GM19351 (cell line): ENCODE data around the gene DRAM1.

ENCODE experiments used
- ATAC-seq: cut with Tn5 transposase; IDR thresholded peaks from one replicate; pipeline ENCODE4 v1.9.1; 2021; ENCODE audit warnings: mild to moderate bottlenecking, moderate library complexity; ENCODE audit not compliant: unreplicated experiment

DRAM1 gene, protein sequence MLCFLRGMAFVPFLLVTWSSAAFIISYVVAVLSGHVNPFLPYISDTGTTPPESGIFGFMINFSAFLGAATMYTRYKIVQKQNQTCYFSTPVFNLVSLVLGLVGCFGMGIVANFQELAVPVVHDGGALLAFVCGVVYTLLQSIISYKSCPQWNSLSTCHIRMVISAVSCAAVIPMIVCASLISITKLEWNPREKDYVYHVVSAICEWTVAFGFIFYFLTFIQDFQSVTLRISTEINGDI

DNA sequence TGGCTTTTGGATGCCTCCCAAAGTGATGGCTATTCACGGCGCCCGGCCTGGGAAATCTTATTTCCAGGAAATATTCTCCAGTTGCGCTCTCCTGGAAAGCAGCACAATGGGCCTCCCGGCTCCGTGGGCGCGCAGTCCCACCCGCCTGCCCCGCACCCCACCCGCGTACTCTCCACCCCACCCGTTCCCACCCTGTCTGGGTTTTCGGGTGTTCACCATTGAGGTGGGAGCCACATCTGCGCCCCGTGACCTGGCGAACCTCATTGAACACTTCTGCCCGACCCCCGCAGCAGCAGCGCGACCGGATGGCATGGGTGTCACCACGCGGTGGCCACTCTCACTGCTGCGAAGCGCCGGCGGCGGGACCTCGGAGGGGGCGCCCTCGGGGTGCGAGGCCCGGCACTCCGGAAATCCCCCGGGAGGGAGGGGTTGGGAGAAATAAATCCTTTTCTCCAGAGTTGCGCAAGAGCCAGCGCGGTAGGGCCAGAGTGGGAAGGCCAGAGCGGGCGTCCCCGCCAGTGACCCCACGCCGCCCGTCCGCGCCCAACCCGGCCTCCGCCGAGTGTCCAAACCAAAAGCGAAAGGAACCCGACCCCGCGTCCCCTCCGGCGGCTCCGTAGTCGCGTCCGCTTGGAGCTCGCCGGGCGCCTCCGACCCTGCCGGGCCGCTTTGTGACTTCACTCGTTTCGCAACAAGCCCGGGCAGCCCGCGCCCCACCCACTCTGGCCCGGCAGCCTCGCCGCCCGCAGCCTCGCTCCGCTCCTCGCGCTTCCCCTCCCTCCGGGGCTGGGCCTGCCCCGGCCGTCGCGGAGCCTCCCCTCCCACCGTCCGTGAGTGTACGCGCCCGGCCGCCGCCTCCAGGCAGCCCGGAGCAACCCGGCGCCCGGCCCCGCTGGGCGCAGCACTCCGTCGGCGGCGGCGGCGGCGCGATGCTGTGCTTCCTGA, at the start of gene DRAM1:
Gene DRAM1, plus strand, starts transcription at position 720 of the 945 bp plus-strand sequence. Its CDS starts 210 bp downstream, at position 930.
- ATAC-seq: peak; percentile 85

DNA sequence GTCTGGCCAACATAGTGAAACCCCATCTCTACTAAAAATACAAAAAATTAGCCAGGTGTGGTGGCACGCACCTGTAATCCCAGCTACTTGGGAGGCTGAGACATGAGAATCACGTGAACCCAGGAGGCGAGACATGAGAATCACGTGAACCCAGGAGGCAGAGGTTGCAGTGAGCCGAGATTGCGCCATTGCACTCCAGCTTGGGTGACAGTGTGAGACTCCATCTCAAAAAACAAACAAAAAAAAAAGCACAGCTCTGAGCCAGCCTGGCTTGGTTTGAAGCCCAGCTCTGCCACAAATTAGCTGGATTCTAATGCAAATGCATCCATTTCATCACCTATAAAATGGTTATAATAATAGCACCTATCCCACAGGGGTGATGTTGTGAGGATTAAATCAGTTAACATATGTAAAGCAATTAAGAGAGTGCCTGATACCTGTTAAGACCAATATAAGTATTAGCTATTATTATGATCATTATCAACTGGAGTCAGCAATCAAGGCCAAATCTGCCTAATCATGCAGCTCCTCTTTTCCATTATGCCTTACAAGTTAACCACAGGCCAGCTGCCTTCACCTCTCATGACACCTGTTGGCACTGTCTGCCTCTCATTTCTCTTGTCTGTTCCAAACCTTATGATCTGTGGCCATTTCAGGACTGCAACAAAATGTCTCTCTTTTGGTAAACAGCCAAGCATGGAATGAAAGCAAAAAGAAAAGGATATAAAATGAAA, 48.8 kb upstream of the DRAM1 start:
- no peak for ATAC-seq

DNA sequence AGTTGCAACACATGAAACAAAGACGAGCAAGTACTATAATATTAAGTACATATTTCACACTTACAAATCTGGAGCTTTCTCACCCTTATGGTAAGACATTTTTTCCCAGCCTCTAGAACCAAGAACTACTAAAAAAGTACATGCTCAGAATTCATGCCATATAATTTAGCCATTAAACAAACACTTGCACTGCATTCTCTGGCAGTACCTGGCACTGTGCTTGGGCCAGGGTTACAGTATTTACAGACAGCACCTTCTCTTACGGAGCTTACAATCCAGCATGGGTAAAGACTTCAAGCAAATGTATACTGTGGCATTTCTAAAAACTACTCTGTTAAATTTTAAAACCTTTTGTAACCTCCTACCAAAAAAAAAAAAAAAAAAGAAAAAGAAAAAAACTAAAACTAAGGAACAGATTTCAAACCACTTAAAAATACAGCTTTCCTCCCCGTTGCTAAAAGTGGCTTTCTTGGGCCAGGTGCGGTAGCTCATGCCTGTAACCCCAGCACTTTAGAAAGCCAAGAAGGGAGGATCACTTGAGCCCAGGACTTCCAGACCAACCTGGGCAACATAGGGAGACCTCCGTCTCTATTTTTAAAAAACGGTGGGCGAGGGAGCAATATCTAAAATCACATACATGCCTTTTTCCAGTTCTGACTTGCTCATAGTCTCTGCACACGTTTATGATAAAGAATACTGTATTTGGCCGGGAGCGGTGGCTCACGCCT, 47.6 kb upstream of the DRAM1 start:
- ATAC-seq: no peak

DNA sequence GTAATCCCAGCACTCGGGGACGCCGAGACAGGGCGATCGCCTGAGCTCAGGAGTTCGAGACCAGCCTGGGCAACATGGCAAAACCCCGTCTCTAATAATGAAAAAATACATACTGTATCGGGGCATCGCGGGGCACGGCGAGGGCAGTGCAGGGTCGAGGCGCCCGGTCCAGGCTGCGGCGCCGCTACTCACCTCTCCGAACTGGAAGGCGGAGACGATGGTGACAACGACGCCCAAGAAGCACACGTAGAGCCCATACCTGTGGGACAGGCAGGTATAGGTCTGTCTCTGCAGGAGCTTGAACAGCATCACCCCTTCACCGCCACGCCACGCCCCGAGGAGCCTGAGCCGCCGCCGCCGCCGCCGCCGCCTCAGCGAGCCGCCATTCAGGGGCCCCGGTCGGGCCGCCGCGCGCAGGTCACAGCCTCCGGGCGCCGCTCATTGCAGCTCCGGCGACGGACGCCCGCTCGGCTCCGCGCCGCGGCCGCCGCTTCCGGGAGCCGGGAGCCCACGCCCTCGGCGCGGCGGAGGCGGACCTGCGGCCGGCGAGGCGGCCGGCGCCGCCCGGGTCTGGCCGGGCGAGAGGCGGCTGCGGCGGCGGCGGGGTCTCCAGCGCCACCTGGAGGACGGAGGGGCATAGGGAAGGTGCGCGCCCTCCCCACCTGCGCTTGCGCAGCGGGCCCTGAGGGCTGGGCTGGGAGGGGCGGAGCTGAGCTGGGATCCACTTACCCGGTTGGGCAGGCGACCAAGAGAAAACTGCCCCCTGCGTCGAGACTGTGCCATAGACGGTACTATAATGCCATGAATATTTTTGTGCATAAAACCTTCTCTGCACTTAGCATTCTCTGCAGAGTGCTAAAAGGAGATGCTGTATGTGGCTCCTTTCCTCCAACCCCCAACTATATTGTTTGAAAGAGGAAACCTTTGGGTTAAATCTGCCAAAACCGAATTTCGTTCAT, 46.7 kb upstream of the DRAM1 start, which contains the start of gene GNPTAB:
Gene GNPTAB, minus strand, starts transcription at position 593 of the 959 bp plus-strand sequence. Its CDS starts 284 bp downstream, at position 309.
- ATAC-seq: peak; percentile 89

DNA sequence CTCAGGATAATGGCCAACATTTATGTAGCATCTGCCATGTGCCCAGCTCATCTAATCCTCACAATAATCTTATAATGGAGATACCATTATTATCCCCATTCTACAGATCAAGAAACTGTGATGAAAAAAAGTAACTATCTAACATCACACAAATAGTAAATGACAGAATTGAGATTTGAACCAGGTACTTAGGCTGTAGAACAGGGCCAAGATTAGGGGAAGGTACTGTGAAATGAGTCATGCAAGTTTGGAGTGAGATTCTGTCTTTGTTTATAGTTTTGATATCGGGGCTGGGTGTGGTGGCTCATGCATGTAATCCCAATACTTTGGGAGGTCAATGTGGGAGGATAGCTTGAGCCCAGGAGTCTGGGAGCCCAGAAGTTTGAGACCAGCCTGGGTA, 45.4 kb upstream of the DRAM1 start:
- ATAC-seq: no peak

DNA sequence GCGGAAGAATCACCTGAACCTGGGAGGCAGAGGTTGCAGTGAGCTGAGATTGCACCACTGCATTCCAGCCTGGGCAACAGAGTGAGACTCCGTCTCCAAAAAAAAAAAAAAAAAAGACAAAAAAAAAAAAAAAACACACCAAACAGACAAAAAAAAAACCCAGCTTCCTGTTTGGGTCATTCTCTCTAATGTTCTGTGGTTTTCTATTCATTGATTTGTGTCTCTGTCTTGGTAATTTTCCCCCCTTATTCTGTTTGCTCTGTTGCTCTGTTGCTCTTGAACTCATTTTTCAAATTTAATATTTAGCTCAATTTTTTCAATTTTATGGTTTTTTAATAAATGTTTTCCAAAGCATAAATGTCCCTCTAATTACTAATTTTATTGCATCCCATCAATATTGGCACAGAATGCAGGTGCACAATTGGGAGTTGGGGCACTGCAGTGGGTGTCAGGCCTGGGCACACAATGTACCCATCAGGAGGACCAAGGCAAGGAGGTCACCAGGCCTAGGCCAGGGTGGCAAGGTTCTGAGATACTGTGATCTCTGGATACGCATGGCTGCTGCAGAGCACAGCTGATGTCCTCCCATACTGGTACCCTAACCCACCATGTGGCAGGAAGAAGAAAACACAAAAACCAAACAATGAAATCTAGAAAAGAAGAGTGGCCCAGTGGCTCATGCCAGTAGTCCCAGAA, 38.6 kb upstream of the DRAM1 start:
- ATAC-seq: peak; percentile 53

DNA sequence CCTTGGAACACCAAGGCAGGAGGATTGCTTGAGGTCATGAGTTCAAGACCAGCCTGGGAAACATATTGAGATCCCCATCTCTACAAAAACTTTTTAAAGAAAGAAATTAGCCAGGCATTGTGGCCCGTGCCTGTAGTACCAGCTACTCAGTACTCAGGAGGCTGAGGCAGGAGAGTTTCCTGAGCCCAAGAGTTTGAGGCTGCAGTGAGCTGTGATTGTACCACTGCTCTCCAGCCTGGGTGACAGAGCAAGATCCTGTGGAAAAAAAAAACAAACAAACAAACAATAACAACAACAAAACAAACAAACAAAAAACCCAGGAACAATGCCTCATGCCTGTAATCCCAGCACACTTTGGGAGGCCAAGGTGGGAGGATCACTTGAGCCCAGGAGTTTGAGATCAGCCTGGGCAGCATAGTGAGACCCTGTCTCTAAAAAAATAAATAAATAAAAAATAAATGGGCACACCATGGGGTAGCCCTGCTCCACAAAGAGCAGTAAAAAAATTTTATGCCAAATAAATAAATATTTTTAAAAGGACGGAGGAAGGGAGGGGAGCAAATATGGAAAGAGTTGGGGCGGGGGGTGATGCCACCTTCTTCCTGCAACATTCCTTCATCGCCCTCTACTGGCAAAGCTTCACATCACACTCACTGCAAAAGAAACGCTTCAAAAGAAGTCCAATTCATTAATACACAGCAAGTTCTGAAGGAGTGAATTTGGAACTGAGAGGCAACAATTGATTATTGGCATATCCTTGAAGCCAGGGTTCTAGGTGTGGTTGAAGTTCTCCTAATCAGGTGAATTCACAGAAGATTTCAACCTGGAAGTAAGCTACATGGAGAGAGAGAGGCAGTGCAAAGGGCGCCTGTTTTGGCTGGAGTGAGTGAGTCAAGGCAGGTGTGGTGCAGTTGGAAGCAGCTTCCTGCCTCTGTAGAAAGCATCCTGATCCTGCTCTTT, 37.8 kb upstream of the DRAM1 start:
- ATAC-seq: peak; percentile 62

DNA sequence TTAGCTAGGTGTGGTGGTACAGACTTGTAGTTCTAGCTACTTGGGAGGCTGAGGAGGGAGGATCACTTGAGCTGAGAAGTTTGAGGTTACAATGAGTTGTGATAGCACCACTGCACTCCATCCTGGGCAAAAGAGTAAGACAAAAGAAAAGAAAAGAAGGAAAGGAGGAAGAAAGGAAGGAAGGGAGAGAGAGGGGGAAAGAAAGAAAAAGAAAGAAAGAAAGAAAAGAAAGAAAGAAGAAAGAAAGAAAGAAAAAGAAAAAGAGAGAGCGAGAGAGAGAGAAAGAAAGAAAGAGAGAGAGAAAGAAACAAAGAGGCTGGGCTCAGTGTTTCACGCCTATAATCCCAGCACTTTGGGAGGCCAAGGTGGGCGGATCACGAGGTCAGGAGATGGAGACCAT, 36.3 kb upstream of the DRAM1 start:
- ATAC-seq: no peak

DNA sequence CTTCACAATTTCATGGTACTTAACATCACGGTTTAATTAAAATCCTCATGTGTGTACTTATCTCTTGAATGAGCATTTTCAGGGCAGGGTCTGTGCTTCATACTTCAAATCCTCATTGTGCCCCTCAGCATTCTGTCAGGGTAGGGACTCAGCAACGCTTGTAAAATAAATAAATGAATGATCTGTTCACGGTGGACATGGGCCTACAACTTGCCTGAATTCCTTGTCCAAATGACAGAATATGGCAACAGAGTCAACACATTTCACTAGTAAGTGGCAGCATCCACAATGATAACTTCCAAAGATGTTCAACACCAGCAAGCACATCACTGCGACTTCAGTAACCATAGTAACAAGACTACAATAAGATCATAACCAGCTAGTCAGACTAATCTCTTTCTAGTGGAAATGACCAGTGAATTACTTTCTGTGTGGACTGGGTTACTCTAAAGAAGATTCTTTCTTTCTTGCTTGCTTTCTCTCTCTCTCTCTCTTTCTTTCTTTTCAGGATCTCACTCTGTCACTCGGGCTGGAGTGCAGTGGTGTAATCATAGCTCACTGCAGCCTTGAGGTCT, 32.2 kb upstream of the DRAM1 start:
- no peak for ATAC-seq

DNA sequence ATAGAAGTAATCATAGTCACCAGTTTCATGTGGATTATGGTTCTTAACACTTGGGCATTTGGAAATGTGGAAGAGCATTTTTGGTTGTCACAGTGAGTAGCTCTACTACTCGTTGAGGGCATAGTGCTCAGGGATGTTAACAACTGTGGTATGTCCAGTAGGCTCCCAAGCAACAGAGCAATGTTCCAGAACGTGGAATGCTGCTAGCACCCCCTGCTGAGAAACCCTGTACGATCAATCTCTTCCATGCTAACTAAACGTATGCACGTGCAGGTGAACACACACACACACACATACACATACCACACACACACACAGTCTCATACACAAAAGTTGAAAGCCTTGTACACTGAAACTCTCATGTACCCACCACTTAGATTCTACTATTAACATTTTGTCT, 30.1 kb upstream of the DRAM1 start:
- ATAC-seq: no peak

DNA sequence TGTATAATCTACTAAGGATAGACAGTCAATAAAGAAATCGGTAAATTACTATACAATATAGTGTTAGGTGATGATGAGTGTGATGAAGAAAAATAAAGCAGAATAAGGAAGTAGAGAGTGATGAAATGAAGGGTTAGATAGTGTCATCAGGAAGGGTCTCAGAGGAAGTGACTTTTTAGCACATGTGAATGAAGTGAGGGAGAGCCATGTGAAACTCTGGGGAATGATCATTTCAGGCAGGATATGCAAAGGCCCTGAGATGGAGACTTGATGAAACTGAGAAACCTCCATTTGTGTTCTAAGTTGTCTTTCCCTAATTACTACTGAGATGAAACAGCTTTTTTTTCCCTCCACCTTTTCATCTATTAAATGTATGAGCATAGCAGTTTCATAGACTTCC, 27.2 kb upstream of the DRAM1 start:
- ATAC-seq: no peak

DNA sequence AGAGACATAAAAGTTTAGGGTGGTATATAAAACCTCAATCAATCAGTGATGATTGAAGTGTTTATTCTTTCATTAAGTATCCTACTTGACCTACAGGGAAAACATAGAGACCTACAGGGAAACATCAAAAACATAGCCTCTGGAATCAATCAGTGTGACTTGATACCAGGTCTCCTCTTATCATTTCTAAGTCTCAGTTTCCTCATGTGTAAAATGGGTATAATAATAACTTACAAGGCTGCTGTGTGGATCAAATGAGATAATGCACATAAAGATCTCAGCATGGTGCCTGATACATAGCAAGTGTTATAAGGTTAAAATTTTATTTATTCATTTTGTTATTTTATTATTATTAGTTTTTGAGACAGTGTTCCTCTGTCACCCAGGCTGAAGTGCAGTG, 24.4 kb upstream of the DRAM1 start:
- no peak for ATAC-seq

DNA sequence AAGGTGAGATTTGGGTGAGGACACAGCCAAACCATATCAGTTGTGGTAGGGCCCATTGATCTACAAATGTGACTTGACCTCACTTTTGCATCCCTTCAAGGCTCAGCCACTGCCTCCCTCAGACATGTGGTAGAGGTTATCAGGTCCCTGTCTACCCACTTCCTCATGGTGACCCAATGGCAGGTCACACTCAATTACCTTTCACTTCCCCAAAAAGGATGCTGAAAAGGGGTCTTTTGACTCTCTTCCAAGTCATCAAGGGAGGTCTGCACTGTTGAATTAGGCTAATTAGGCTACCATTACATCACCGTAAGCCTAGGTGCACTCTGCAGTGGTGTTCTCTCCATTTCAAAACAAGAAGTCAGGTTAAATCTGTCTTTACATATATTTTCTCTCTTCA, 22.6 kb upstream of the DRAM1 start:
- ATAC-seq: peak; percentile 56

DNA sequence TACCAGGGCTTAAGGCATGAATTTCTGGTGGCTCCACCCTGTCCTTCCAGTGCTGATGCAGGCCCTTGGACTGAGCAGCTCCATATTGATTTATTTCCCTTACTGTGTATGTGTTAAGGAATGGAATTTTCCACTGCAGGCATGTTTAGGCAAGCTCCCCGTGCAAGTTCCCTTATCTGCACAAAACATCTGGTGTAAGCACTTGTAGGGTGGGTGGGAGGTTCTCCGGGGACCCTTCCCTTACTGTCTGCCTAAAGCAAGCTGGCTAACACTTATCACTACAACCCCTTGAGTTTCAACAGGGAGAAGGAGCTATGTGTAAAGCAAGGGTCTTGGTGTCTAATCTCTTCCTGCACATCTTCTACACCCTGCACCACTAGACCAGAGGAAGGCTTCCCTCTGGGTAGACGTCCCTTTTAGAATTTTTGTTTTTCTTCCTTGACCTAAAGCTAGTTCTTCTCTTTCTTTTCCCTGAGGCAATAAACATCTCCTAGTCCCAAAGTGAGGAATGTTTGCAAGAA, 22.0 kb upstream of the DRAM1 start:
- ATAC-seq: no peak

DNA sequence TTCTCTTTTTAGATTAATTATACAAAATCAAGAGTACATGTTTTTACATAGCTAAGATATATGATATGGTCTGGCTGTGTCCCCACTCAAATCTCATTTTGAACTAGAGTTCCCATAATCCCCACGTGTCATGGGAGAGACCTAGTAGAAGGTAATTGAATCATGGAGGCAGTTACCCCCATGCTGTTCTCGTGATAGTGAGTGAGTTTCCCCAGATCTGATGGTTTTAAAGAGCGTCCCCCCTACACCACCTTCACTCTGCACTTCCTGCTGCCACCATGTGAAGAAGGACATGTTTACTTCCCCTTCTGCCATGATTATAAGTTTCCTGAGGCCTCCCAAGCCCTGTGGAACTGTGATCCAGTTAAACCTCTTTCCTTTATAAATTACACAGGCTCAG, 21.4 kb upstream of the DRAM1 start:
- no peak for ATAC-seq

DNA sequence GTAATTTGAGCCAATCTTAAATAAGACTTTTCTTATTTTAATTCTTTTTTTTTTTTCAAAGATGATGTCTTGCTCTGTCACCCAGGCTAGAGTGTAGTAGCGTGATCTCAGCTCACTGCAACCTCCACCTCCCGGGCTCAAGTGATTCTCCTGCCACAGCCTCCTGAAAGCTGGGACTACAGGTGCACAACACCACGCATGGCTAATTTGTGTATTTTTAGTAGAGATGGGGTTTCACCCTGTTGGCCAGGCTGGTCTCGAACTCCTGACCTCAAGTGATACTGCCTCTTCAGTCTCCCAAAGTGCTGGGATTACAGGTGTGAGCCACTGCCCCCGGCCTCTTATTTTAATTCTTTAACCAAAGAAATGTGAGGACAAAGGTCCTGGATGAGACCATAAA, 20.8 kb upstream of the DRAM1 start:
- peak; percentile 25 for ATAC-seq

DNA sequence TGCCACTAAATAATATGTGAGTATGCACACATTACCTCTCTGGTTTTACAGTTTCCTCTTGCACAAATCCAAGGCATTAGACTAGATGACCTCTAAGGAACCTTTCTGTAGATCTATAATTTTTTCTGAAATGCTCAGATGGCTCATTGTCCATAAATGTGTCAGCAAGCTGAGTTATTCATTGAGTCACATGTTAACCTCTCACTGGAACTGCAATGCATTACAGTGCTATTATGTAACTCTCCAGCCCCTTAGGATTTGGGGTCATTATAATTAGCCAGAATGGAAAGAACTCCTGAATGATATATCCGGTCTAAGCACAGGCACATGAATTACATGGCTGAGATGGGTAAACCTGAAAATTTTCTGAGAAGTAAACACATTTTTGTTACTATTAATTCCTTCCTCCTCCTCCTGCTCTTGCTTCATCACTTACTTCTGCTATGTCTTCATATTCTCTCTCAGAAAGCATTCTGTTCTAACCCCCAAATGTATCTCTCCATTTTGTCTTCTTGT, 20.3 kb upstream of the DRAM1 start:
- peak; percentile 36 for ATAC-seq
